Activated T-helper 1 cell treated with anti-CD3 and anti-CD28 coated beads, Interleukin-2, amount 50 U/mL, for 16 hours (primary cell): Measurements from ENCODE around the gene LSM3.

Source experiments
- DNase-seq, 2 donors: peaks; one replicate each; pipeline ENCODE4 v3.0.0-alpha.2; 2020; ENCODE audit warnings: low read depth in 1 of 2, low spot score in 1 of 2

Gene LSM3

DNA sequence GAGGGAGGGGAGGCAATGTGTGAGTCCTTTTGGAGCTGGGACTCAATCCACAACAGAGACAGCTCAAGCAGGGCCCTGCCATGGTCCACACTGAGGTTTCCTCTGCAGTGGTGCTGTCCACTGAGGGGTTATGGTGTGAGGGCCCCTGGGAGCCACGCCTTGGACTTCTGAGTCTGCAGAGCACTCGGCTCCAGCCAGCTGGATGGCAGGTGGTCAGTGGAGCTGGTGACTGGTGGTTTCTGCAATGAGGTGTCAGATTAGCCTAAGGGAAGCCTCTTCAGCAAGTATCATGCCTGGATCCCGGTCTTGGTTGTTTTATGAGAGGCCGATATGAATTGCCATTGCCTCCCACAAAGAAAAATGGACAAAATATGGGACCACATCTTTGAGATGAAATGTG, 21.7 kb downstream of the LSM3 start:
- no peak for DNase-seq

DNA sequence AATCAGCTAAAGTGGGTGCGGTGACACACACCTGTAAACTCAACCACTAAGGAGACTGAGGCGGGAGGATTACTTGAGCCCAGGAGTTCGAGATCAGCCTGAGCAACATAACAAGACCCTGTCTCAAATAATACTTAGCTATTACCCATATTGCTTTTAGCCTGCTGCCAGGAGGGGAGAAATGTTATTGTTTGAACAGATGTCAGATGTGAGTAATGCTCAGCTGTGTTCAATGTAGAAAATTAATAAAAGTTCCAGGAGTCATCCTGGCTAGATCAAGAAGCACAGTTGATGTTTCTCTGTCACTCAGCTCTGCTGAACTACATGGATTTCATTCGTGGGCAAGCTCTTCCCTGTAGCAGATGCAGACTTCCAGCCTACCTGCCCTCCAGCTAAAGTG, 22.2 kb downstream of the LSM3 start:
- DNase-seq = no peak

DNA sequence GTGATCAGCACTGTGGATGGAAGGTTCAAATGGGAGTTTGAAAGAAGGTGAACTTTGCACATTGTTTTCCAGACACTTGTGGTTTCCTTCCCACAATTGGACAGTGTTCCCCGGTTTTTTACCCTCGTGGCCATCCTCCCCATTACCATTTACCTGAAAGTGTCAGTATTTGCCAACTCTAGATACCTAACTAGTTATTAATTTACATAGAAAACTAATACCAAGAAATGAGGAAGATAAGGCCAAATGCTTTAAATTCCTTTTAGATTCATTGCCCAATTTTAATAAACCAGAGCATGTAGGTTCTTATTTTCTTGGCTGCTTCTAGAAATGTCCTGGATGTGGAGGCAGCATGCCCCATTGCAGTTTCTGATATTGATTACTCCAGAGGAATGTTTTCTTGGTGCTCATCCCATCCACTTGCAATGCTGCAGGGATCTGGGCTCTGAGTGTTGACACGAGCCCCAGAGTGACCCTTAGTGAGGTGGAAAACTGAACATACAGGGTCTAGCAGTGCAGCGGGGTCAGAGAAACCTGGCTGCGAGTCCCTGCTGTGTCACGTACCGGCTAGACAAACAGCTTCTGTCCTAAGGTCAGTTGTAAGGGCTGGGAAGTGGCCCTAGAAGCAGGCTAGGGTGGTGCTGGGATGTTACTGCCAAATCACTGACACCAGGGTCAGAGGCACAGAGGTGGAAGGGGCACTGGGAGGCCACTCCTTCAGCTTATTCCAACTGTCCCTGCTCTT, 23.5 kb downstream of the LSM3 start:
- DNase-seq = no peak

DNA sequence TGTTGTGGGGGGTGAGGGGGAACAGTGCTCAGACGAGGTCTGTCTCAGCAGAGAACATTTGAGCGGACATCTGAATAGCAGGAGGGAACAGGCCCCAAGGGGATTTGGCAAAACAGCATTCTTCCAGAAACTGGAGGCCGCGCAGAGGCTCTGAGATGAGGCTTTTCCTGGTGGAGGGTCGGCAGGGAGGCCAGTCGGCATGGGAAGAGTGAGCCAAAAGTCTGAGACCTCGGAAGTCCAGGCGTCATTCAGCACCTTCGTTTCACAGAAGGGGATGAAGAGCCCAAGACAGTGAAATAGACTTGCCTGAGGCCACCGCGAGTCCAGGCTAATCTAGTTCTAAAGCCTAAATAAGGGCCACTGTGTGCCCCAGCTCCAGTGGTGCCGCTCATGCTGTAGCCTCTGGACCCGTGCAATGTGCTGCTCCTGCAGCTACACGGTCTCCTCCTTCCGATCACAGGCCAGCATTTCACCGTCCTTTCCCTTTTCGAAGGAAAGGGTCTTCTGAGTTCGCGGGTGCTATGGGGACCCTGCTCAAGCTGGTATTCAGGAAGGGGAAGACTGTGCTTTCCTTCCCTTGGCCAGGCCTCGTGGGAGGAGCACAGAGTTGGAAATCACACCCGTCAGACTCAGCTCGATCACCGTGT, 24.4 kb downstream of the LSM3 start:
- no peak for DNase-seq

DNA sequence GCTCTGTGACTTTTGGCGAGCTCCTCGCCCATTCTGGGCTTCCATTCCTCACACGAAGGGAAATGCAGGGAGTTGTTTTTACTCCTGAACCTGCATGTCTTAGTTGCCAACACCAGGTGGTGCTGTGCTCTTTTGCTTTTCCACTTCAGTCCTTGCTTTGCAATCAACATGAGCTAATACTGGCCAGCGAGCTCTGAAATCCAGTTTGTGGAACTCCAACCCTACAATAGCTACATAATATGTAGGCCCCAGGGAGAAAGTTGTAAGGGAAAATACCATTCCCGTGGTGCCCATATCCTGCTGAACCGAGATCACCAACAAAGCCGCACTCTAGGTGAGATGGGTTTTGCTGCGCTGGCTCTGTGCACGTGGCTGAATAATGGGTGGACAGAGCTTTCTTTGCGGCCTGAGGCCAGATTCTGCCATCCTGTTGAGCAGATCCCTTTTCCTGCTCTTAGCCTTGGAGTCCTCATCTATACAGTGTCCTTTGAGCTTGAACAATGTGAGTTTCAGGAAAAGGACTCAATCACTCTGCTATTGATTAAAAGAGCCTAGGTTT, 25.0 kb downstream of the LSM3 start:
- DNase-seq = no peak

DNA sequence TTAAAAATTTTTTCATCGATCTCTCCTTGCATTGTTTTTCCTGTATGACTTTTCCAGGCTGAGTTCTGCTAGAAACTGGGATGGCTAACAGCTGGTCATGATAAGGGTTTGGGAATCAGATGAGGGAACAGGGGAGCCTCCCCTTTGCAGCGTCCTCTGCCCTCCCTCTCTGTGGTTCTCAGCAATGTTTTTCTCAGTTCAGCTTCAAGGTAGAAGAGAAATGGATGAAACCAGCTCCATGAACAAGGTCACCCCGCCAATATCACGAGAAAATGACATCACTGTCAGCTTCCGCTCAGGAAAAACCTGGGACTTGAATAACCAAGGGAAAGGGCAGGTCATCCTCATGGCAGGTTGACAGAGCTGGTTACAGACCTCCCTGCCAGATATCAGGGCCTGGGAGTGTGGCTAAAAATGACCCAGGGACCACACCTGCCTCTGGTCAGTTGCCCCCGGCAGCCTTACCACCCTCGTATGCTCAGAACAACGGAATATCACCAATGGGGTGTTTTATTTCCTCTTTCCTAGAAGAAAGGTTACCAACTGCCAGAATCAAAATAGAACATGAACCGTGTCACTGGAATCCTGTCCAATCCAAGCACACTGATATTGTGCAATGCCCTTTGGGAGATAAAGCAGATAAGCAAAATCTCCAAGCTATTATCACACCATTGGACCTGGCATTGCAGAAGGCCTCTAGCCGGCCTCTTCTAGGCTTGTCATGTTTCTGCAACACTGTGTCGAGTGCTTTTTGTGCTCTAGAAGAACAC, 26.1 kb downstream of the LSM3 start:
- no peak for DNase-seq

DNA sequence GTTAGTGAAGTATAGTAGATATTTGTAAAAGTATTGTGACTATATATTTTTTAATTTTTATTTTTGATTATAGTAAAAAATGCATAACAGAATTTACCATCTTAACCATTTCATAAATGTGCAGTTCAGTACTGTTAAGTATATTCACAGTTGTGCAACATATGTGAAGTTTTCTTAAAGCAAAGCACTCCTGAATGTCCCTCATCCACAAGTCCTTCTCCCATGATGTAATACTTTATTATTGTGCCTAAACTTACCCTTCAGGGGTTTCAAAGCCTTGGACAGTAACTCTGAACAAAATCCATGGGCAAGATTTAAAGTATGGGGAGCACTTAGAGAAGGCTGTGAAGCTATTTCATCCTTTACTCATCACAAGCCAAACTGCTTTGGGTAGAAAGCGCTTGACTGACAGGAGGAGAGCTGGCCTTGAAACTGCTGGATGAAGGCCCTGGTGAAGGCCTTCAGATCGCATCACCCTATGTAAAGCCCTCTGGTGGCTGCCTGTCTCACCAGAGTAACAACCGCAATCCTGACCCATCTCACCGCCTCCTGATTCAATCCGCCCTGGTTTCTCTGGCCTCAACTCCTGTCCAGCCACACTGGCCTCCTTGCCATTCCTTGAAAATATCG, 28.0 kb downstream of the LSM3 start:
- no peak for DNase-seq

DNA sequence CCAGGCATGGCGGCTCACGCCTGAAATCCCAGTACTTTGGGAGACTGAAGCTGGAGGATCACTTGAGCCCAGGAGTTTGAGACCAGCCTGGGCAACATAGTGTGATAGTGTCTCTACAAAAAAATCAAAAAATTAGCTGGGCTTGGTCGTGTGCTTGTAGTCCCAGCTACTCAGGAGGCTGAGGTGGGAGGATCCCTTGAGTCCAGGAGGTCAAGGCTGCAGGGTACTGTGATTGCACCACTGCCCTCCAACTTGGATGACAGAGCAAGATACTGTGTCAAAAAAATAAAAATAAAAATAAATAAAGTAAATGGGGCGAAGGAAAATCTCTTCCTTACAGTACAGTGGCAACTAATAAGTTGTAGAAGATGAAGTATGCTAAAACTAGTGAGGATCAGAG, 29.6 kb downstream of the LSM3 start:
- no peak for DNase-seq

DNA sequence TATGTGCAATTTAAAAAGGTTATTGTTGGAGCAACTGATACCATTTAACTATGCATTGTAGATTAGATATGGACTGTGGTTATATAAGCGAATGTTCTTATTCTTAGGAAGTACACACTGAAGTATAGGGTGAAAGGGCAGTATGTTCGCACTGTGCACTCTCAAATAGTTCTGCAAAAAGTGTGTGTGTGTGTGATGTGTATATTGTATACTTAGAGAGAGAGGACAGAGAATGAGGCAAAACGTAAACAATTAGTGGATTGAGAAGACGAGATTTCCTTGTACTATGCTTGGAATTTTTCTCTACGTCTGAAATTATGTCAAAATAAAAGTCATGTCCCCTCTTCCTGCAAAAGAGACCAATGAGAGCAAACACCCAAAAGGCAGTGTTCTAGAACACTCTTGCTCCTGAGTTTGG, 30.4 kb downstream of the LSM3 start:
- DNase-seq = no peak

DNA sequence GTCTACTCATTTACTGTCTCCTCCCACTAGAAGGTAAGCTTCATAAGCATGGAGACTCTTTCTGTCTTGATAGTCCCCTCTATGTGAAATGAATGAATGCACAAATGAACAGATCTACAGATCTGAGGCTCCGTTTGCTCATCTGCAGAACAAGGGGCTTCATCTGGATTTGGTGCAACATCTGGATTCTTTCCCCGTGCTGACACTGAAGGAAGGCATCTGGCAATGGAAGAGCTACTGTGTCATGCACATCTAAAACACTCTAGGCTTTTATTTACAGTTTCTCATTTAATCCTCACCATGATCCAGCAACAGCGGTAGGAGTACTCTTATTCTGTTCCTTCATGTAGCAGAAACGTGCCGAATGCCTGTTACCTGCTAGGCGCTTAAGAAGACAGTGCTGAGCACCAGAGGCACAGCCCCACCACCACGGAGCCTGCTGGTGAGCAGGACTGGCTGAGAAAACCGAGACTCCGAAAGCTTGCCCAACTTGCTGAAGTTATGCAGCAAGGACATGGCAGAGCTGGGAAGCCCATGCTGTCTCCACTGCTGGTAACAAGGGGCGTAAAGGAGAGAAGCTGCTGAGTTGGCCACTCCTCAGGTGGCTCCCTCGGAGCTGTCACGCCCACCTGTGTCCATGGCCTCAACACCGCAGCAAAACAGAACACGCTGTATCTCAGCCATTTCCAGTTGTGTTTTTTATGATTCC, 31.1 kb downstream of the LSM3 start:
- no peak for DNase-seq

DNA sequence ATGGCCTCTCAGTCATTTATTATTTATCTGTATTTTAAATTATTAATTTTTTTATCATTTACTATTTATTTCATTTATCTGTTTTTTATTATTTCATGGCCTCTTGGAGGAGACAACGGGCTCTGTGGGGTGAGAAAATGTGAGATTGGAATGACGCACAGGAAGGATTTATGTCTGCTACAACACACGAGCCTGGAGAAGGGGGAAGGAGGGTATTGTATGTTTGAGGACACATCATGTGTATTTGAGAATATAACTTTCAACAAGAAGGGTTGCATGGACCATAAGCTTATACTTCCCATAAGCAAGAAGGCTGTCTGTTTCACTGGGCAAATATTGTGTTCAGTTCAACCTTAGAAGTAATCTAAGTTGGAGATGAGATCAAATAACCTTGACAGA, 31.7 kb downstream of the LSM3 start:
- no peak for DNase-seq

DNA sequence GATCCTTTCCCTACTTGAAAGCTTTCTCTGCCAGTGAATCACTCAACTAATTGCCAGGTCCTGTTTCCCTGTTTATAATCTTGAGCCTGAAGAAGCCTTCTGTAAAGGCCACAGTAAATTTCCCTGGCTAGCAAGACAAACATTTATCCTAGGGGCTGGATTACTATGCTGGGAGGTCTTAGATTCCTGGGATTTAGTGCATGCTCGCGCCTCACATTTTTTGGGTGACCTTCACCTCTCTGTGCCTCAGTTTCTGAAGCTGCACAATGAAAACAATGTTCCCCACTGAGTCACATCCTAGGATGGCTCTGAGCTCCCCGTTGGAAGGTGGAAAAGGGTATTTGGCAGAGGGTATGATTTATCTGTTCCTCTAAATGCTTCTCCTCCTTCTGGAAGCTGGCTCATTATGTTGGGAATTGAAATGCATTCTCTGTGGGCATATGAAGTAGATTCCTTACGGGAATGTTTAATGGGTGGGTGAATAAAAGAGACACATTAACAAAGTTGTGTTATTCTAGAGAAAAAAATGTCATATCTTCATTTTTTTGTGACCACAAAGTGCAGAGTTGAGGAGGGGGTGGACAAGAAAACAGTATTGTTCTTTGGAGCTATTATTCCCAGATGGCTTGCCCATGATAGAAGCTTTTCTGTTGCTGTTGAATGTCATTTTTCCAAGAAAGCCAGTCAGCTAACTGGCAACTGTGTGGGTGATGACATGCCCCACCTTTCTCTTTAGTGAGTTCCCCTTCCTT, 32.4 kb downstream of the LSM3 start:
- no peak for DNase-seq

DNA sequence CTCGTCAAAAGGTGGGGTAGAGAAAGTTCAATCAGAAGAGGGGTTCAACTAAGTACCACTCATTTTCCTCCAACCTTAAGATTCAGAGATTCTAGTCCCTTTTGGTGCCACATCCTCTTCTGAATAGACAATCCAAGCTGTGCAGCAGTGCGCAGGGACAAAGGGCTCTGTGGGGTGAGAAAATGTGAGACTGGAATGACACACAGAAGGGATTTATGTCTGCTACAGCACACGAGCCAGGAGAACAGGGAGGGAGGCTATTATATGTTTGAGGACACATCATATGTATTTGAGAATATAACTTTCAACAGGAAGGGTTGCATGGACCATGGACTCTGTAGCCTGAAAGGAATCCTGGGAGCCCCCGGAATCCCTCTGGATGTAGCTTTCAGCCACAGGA, 33.0 kb downstream of the LSM3 start:
- no peak for DNase-seq

DNA sequence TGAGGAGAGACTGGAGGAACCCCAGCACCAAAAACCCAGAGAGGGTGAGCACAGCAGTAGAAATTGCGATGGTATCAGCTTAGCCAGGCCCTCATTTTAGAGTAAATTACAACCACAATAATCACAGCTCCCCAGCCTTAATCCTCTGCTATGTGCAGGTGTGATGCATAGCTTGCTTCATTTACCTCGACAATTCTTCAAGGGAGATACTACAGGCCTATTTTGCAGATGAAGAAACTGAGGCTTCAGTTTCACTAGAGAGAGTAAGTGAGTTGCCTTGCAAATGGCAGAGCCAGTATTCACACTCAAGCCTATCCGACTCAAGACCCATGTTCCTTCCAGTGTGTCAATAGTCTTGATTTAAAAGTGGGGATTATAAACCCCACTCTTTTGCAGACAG, 33.4 kb downstream of the LSM3 start:
- DNase-seq = no peak

DNA sequence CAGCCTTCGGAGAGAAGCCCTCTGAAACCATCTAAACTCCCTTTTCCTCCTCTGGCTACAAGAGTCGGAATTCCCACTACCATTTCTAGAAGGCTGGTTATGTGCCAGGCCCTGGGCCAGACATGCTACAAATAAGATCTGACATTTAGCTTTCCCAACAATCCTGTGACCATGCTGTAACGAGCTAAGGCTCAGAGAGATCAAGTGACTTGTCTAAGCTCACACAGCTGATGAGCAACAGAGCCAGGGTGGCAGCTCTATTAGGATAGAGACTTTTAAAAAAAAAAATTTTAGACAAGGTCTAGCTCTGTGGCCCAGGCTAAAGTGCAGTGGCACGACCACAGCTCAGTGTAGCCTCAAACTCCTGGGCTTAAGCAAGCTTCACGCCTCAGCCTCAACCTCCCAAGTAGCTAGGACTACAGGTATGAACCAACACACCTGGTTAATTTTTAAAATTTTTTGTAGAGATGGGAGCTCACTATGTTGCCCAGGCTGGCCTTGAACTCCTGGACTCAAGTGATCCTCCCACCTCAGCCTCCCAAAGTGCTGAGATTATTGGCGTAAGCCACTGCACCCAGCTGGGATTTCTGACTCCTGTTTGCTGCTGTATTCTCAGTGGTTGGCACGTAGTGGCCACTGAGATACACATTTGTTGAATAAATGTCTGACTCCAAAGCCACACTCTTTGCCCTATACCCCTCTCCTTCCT, 34.6 kb downstream of the LSM3 start:
- DNase-seq = no peak

DNA sequence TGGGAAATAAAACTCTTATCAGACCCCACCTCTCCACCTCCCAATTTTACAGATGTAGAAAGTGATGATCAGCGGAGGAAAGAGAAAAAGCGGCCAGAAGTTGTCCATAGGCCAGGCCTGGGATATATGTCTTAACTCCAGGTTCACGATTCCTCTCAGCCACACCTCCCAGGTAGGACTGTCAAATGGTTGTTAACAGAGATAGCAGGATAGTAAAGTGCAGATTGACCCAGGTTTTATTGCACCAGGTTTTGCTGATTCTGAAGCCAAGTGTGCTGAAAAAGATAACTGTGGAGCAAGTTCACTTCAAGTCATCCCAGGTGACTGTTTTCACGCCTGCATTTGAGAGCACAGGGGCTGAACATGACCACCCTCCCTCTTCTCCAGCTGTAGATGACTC, 36.1 kb downstream of the LSM3 start:
- no peak for DNase-seq

DNA sequence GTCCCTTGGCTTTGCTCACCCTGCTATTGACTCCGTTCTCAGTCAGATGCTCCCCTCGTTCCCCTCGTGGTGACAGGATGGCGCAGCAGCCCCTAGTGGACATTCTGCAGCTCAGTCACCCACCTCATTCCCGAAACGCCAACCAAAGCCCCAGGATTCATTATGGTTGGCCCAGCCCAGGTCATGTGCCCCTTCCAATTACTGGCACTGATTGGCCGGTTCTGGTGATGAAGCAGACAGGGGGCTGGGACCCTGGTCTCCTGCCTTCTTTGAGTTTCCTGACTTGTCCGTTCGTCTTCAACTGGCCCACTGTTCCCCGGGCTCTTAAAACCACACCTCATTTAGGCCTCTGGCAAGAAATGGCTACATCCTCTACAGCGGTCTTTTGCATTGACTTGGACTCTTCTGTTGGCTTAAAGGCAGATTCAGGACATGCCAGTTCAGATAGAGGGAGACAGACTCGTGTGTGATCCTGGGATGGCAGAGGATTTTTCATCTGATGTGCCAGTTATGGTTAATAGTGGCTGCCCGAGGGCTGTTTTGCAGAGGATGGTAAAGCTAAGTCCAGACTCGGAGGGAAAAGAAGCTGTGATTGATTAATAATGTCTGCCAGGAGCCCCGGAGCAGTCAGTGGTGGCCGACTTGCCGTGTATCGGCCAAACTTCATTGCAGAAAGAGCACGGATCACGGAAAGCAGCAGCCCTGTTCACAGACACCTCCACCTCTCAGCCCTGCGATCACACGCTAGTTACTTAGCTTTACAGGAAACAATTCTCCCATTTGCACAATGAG, 37.8 kb downstream of the LSM3 start:
- DNase-seq = peak; percentile 25 to 30

DNA sequence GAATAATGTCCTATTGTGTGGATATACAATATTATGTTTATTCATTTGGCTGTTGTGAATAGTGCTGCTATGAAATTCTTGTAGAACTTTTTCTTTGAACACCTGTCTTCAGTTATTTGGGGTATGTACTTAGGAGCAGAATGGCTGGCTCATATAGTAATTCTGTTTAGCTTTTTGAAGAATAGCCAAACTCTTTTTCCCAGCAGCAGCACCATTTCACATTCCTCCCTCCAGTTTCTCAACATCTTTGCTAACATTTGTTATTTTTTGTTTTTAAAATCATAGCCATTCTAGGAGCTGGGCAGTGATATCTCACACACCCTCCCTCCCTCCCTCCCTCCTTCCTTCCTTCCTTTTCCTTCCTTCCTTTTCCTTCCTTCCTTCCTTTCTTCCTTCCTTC, 39.7 kb downstream of the LSM3 start:
- DNase-seq = no peak

DNA sequence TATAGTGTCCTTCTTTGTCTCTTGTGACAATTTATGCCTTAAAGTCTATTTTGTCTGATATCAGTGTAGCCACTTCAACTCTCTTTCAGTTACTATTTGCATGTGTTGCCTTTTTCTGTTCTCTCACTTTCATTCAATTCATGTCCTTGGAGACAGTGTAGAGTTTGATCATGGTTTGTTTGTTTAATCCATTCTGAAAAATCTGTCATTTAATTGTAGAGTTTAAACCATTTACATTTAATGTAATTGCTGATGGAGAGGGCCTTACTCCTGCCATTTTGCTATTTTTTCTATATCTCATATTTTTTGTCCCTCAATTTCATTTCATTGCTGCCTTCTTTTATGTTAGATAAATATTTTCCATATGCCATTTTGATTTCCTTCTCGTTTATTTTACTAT, 42.3 kb downstream of the LSM3 start:
- DNase-seq = no peak
